Lung (tissue), 12 donors: ENCODE results near the gene HMGXB4. TPM values are rescaled to one million over a fixed set of nuclear protein-coding genes. Genes with fewer than 3 reads are reported as not detected.
A peak's percentile ranks its signal among the peaks of the same experiment; 100 is the strongest.

Experiments
- ATAC-seq: fragments of 200-7000 bp; cut with Tn5 transposase; one replicate; pipeline ENCODE4 v1.9.1; 2020; ENCODE audit warnings: moderate number of reproducible peaks; ENCODE audit not compliant: insufficient read depth, low FRiP score
- DNase-seq, 3 donors: peaks; one replicate each; pipeline ENCODE4 v3.0.0-alpha.2; 2013 to 2017
- H3K27ac ChIP-seq, 2 donors: one replicate each; pipeline ENCODE4 v1.5.1; 2013; ENCODE audit warnings: mild to moderate bottlenecking in 2 of 2, moderate library complexity in 2 of 2, control low read depth in 1 of 2, inconsistent platforms in 1 of 2, low read depth in 1 of 2, low read length in 1 of 2
- H3K27me3 ChIP-seq, 3 donors: one replicate each; pipeline ENCODE4 v1.5.1; 2013; ENCODE audit warnings: low read length in 2 of 3; ENCODE audit not compliant: control insufficient read depth in 3 of 3, insufficient read depth in 3 of 3
- H3K36me3 ChIP-seq, 4 donors: one replicate each; pipeline ENCODE4 v1.5.1; 2013; ENCODE audit warnings: low read length in 4 of 4, mild to moderate bottlenecking in 1 of 4, moderate library complexity in 1 of 4; ENCODE audit not compliant: control insufficient read depth in 4 of 4, insufficient read depth in 4 of 4
- H3K4me1 ChIP-seq, 5 donors: one replicate each; pipeline ENCODE4 v1.5.1; 2013; ENCODE audit warnings: low read length in 5 of 5, mild to moderate bottlenecking in 2 of 5, moderate library complexity in 1 of 5; ENCODE audit not compliant: control insufficient read depth in 5 of 5, insufficient read depth in 5 of 5
- H3K4me3 ChIP-seq: one replicate; pipeline ENCODE4 v1.5.1; 2013; ENCODE audit warnings: mild to moderate bottlenecking, control low read depth, moderate library complexity
- H3K9ac ChIP-seq, 2 donors: one replicate each; pipeline ENCODE4 v1.5.1; 2013; ENCODE audit warnings: low read length in 2 of 2, control low read depth in 1 of 2; ENCODE audit not compliant: insufficient read depth in 1 of 2
- H3K9me3 ChIP-seq, 4 donors: one replicate each; pipeline ENCODE4 v1.5.1; 2013; ENCODE audit warnings: low read length in 3 of 4, mild to moderate bottlenecking in 1 of 4, moderate library complexity in 1 of 4; ENCODE audit not compliant: control insufficient read depth in 4 of 4, insufficient read depth in 3 of 4
- WGBS, 2 donors: extraction: QIAGEN DNeasy Blood & Tissue Kit; methylation state at CpG; one replicate each; pipeline ENCODE4 v1.1.7; 2013; 5-methylcytosine and 5-hydroxymethylcytosine counted together
- polyA plus RNA-seq, 2 donors: library from polyadenylated mRNA; stranded (reverse); fragments of 200-250 nt; gene quantifications; one replicate each; pipeline ENCODE4 v1.2.1, GENCODE V29; 2013
- total RNA-seq, 2 donors: library from RNA; depleted of rRNA in 1 of 2; stranded (reverse); fragments of >200 nt in 1 of 2; gene quantifications; one replicate each; pipeline ENCODE4 v1.2.1, GENCODE V29; 2014 to 2021
- TF ChIP-seq, protein P1 (sequence below): IDR thresholded peaks from 2 replicates; pipeline ENCODE4 v1.5.1; 2012; ENCODE audit warnings: mild to moderate bottlenecking; ENCODE audit errors: control extremely low read depth, extremely low read depth
- donor health status: control.
- donor health status: control.
- donor health status: Bipolar disorder and iron deficiency.
- donor health status: healthy.
- donor health status: DM: yes; HTN: yes; CAD: no.

HMGXB4 gene
- total and polyA plus RNA-seq, 4 donors: 7.6 to 24.5 (median 12.3) TPM

DNA sequence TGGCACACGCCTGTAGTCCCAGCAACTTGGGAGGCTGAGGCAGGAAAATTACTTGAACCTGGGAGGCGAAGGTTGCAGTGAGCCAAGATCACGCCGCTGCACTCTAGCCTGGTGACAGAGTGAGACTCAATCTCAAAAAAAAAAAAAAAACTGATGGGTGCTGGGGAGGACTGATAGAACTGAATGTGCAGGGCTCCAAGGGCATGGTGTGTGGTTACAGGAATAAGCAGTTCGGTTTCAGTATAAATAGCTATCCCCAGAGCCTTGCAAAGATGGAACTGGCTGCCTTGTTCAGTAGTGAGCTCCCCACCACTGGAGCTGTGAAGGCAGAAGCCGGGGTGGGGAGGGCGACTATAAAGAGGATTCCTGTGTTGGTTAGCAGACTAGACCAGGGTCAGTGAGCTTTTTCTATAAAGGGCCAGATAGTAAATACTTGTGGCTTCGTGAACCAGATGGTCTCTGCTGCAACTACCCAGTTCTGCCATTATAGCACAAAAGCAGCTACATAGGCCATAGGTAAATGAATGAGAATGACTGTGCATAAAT is 48.3 kb downstream of the HMGXB4 start:
- ATAC-seq (no peak), DNase-seq (no peak)
- Histone ChIP-seq H3K27me3 (no peaks in the 10 kb centered on the region), H3K9ac (no peak overlapping the region), H3K4me3 (no peak overlapping the region), H3K36me3 (peaks cover 0 to 8% (median 4%) of the 10 kb centered on the region in 4 donors), H3K4me1 (peaks cover 0 to 18% (median 10%) of the 10 kb centered on the region in 5 donors), H3K27ac (no peak overlapping the region), H3K9me3 (no peaks in the 10 kb centered on the region)
- TF ChIP-seq, protein P1, sequence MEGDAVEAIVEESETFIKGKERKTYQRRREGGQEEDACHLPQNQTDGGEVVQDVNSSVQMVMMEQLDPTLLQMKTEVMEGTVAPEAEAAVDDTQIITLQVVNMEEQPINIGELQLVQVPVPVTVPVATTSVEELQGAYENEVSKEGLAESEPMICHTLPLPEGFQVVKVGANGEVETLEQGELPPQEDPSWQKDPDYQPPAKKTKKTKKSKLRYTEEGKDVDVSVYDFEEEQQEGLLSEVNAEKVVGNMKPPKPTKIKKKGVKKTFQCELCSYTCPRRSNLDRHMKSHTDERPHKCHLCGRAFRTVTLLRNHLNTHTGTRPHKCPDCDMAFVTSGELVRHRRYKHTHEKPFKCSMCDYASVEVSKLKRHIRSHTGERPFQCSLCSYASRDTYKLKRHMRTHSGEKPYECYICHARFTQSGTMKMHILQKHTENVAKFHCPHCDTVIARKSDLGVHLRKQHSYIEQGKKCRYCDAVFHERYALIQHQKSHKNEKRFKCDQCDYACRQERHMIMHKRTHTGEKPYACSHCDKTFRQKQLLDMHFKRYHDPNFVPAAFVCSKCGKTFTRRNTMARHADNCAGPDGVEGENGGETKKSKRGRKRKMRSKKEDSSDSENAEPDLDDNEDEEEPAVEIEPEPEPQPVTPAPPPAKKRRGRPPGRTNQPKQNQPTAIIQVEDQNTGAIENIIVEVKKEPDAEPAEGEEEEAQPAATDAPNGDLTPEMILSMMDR: no peak
- 90 to 95% methylated on average over 8 of the region's 8 CpGs for WGBS, 2 donors

DNA sequence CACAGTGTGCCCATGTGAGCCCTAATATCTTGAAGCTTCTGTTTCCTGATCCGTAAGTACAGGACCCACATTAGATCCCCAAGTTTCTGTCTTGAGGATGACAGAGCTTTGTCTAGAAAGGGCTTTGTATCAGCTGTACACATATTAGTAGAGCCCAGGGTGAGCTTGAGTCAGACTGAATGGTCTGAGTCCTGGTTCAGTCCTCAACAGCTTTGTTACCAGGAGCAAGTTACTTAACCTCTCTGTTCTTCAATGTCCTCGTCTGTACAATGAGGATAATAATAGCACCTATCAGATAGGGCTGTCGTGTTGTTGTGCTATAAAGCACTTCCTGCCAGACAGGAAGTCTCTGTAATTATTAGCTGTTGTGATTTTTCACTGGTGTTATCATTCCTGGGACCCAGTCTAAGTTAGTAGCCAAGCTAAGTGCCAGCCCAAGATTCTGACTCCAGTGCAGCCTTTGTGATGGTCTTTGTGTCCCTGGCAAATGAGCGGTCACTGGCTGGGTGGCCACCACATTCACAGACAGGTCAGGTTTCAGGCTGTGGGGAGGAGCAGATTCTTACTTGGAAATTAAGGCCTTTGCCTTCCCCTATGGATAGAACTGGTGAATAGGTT is 49.2 kb downstream of the HMGXB4 start:
- ATAC-seq (no peak), DNase-seq (peak in 2 of 3 donors; percentile 20 to 48)
- Histone ChIP-seq H3K27ac (peak overlapping the region; percentile 27 to 52), H3K36me3 (peaks cover 0 to 8% (median 4%) of the 10 kb centered on the region in 4 donors), H3K9ac (no peak overlapping the region), H3K4me3 (no peak overlapping the region), H3K9me3 (no peaks in the 10 kb centered on the region), H3K4me1 (peaks cover 0 to 18% (median 8%) of the 10 kb centered on the region in 5 donors), H3K27me3 (no peaks in the 10 kb centered on the region)
- TF ChIP-seq, protein P1: no peak
- WGBS, 2 donors: 45 to 52% methylated on average over 4 of the region's 4 CpGs

DNA sequence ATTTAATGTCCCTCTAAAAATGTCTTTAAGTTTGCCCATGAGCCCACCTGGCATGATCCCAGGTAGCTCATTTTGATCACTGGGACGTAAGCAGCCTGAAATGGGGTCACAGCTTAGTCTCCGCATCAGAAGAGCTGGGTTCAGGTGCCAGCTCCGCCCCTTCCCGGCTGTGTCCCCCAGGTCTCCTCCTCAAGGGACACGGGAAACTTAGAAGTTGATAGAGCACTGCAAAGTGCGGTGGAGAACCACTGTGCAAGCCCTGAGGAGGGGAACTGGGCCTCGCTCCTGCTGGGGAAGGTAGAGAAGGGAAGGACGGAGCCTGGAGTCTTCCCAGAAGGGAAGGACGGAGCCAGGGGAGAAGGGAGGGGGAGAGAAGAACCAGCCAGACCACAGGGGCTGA is 50.1 kb downstream of the HMGXB4 start:
- 80% methylated on average over 9 of the region's 9 CpGs for WGBS, 2 donors
- no peak overlapping the region for H3K27ac ChIP-seq
- H3K4me3 ChIP-seq: no peak overlapping the region
- peaks cover 0 to 11% (median 4%) of the 10 kb centered on the region in 4 donors for H3K36me3 ChIP-seq
- peaks cover 0 to 21% (median 8%) of the 10 kb centered on the region in 5 donors for H3K4me1 ChIP-seq
- H3K27me3 ChIP-seq: no peaks in the 10 kb centered on the region
- H3K9me3 ChIP-seq: no peaks in the 10 kb centered on the region
- TF ChIP-seq, protein P1: no peak
- DNase-seq (no peak), ATAC-seq (no peak)
- H3K9ac ChIP-seq: no peak overlapping the region

DNA sequence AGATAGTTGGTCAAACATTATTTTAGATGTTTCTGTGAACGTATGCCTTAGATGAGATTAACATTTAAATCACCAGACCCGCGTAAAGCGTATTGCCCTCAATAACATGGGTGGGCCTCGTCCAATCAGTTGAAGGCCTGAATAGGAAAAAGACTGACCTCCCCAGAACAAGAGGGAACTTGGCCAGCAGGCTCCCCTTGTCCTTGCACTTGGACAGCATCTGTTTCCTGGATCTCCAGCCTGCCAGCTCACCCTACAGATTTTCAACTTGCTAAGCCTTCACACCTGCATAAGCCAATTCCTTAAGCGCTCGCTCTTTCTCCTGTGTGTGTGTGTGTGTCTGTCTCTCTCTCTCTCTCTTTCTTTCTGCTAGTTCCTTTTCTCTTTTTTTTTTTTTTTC is 50.6 kb downstream of the HMGXB4 start:
- ATAC-seq: no peak
- H3K9me3 ChIP-seq: no peaks in the 10 kb centered on the region
- peaks cover 0 to 25% (median 8%) of the 10 kb centered on the region in 5 donors for H3K4me1 ChIP-seq
- H3K9ac ChIP-seq: no peak overlapping the region
- 90 to 91% methylated on average over 7 of the region's 7 CpGs for WGBS, 2 donors
- no peak overlapping the region for H3K4me3 ChIP-seq
- TF ChIP-seq, protein P1: no peak
- no peaks in the 10 kb centered on the region for H3K27me3 ChIP-seq
- no peak overlapping the region for H3K27ac ChIP-seq
- peaks cover 0 to 11% (median 3%) of the 10 kb centered on the region in 4 donors for H3K36me3 ChIP-seq
- DNase-seq: no peak
